ENCODE measurements around the gene WDR45B.

Gene WDR45B

DNA sequence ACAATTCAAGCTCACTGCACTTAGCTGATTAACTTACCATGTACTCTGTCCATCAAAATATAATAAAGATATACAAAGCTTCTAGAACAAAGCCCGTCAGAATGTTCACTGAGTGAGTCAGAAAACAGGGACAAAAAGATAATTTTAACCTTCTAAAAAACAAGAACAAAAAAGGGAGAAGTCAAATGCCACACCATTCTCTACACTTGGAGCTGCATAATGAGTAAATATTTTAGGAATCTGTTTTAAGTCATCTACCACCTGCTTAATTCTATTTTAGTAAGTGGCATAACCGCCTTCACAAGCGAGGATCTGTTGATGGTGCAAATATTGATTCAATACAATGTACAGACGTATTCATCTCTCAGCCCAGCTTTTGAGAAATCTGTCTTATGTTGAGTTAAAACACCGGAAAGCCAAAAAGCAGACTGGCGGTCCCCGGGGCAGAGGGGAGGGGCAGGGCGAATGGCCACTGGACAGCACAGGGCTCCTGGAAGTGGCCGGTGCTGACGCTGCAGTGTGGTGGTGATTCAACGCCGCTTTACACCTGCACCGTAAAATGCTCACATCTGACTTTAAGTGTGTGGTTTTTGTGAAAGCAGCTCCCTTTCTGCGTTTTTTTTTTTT, 30.1 kb upstream of the WDR45B start:
- DNase-seq, result peak in 3 of 56 donors; percentile 22 to 54 (median 24)

DNA sequence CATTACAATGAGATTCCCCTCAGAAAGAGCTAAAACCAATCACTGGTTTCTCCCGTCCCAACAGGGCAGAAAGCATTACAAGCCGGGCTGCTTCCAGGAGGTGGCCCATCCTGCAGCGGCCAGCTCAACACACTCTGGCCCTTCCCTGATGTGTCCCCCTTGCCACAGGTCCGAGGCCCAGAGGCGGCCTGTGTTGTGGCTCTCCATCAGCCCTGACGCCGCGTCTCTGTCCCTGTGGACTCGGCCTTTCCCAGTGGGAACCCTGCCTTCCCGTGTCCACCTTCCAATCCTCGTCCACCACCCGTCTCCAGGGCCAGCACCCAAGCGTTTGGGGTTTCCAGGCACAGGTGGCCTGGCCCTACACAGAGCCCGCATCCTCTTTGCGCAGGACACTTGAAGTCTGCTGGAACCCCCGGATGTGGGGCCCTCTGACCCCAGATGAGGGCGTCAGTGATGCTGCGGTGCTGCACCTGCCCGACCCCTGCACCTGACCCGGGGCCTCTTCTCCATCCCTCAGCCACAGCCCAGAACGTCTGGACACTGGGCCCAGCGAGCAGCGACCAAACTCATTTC, 29.2 kb upstream of the WDR45B start:
- no peak for DNase-seq

DNA sequence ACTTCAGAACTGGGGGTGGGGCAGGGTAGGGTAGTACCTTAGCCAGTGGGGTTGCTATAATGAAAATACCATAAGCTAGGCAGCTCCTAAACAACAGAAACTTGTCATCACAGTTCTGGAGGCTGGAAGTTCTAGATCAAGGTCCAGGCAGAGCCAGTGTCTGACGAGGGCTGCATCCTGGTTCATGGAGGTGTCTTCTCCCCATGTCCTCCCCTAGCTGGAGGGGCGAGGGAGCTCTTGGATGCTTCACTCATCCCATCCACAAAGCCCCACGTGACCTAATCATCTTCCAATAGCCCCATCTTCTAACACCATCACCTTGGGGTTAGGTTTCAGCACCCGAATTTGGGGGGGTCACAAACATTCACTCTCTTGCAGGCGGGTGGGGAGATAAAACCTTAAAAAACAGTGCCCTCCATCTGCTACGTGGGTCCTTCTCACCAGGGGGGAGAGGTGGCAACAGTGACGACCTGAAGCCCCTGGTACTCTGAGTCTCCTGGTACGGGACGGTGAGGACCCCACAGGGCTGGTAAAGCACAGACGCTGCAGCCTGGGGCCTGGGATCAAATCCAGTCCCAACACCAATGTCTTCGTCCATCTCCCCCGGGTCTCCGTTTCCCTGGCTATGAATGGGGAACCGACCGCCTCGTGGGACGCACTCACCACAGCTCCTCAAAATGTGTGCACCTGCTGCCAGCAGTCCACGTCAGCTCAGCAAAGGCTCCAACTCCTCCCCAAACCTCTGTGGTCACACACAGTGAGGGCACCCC, 27.4 kb upstream of the WDR45B start:
- DNase-seq, result peak in 2 of 56 donors; percentile 54 to 66

DNA sequence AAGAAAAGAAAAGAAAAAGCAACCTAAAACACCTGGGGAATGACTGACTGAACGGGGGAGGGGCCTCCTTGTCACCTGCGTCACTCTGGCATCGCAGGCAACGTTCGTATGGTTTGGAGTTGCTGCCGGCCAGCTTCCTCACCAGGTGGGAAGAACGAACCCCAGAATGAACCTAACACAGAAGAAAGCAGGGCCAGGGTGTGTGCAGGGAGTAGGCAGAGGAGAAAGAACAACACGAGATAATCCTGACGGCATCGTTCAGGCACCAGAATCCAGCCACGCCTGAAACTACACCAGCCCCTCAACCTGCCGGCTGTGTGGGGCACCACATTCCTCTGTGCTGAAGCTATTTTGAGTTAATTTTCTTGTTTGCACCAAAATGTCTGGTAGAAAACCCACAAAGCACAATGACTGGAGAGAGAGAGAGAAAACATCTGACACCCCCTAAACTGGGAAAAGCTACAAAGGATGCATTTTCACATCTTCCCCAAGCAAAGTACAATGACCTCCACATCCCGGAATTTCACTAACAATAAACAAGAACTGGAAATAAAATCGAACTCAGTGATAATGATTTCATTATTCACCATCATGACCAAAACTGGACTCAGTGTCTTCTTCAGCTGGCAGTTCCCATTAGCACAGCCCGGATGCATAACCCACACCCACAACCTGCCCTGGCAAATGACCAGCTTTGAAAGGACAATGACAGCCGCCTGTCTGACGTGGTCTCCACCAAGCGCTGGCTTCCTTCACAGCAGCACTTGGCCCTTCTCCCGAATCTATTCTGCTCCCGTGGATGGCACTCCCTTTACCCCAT, 26.6 kb upstream of the WDR45B start:
- peak in 44 of 56 donors; percentile 23 to 82 (median 52) for DNase-seq

DNA sequence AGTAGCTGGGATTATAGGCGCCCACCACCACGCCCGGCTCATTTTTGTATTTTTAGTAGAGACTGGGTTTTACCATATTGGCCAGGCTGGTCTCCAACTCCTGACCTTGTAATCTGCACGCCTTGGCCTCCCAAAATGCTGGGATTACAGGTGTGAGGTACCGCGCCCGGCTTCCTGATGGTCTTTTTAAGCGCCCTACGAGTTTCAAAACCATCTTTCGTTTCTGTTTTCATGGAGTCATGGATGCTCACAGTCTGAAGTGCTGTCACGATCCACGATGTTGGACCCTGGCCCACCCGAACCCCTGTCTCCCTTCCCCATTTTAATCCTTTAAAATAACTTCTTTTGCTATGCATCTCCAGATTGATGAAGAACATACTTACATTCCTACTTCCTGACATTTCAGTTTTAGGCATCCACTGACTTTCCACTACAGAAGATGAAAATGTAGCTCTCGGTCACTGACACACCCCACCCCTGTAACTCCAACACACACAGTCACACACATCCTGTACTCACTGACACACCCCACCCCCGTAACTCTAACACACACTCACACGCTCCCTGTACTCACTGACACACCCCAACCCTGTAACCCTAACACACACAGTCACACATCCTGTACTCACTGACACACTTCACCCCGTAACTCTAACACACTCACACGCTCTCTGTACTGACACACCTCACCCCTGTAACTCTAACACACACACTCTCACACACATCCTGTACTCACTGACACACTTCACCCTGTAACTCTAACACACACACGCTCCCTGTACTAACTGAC, 22.6 kb upstream of the WDR45B start:
- no peak for DNase-seq

DNA sequence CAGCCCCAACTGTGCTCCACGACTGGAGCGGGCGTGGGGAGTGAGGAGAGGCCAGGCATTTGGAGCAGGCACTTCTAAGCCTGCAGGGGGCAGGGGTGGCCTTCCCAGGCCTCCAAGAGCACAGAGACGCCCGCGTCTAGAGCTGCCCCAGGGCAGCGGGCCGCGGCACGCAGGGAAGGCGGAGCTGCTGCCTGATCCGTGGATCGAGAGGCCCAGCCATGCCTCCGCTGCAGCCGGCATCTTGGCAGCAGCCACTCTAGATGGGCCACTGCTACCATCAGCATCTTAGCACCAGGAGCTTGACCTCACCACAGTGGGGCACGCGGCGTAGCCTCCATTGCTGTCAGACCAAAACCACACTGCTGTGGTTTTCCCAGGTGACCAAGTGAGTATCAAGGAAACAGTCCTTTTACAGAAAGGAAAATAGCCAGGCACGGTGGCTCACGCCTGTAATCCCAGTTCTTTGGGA, 20.4 kb upstream of the WDR45B start:
- peak in 49 of 56 donors; percentile 25 to 85 (median 62) for DNase-seq

DNA sequence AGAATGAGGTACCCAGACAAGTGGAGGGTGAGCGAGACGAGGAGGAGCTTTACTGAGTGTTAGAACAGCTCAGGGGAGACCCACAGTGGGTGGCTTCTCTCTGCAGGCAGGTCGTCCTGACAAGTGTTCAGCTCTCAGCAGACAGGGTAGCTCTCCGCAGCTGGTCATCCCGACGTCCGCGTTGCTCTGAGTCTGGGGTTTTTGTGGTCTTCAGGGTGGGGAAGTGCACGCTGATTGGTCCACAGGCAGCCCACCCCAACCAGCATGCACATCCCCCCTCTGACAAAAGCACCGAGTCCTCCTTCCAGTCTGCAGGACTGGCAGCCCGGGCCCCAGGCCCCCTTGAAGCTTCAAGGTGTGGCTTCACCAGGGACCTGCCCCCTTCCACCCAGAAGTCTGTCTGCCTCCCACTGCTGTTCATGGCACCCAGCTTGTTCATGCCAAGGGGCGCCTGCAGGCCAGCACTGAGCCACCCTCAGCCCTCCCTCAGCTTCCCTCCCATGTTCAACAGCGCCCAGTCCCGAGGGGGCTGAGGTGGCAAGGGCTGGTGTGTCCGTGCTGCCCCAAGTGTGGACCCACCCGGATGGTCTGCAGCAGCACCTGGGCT, 19.9 kb upstream of the WDR45B start:
- DNase-seq, result no peak

DNA sequence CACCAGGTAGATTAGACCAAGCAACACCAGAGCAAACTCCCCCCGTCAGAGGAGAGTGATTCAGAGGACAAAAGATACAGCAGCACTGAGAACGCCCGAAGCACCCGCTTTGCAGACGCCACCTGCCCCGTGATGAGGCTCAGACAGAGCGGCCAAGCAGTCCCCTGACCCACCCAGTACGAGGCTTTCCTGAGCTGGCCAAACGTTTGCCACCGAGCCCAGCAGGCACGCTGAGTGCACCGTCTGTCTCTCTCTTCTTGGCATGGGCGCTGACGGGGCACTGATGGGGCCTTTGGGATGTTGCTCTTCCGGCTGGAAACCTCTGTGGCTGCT, 19.4 kb upstream of the WDR45B start:
- DNase-seq, result no peak

DNA sequence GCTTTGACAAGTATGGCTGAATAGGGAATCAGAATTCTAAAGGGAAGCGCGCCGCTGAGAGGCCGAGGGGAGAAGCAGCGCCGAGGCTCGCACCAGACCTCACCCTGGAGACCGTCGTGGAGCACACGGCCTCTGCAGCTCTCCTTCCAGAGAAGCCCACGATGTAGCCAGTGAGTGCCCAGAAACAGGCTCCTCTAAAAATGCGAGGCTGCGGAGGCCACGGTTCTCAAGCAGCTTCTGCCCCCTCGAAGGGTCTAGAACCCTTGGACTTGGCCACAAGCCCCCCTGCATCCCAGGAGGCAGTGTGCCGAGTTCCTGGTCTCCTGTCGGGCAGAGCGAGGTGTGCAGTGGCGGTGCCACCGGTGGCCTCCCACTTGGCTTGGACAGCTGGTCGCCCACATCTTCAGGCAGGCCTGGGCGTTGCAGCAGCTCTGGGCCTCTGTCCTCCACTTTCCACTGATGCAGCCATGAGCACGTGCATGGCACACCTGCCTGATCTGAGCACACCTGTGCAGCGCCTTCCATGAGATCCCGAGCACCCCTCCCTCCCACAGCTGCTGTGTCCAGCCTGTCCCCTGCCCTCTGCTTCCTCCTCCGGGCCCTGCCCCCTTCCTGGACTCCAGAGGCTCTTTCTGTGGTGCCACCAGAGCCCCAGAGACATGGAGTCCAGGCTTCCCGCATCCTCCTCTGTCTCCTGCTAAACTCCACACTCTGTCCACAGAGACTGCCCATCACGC, 18.9 kb upstream of the WDR45B start:
- no peak for DNase-seq

DNA sequence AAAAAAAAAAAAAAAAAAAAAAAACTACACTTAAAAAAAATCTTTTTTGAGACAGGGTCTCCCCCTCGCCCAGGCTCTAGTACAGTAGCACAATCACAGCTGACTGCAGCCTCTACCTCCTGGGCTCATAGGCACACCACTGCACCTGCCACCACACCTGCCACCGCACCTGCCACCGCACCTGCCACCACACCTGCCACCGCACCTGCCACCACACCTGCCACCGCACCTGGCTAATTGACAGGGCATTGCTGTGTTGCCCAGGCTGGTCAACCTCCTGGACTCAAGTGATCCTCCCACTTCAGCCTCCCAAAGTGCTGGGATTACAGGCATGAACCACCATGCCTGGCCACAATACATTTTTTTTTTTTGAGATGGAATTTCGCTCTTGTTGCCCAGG, 17.6 kb upstream of the WDR45B start:
- DNase-seq, result no peak

DNA sequence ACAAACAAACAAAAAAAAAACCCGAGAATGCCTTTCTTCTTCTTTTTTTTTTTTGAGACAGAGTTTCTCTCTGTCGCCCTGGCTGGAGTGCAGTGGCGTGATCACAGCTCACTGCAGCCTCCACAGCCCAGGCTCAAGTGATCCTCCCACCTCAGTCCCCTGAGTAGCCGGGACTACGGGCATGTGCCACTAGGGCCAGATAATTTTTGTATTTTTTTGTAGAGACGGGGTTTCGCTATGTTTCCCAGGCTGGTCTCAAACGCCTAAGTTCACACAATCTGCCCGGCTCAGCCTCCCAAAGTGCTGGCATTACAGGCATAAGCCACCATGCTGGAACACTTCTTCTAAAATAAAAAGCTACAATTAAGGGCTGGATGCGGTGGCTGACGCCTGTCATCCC, 17.0 kb upstream of the WDR45B start:
- no peak for DNase-seq

DNA sequence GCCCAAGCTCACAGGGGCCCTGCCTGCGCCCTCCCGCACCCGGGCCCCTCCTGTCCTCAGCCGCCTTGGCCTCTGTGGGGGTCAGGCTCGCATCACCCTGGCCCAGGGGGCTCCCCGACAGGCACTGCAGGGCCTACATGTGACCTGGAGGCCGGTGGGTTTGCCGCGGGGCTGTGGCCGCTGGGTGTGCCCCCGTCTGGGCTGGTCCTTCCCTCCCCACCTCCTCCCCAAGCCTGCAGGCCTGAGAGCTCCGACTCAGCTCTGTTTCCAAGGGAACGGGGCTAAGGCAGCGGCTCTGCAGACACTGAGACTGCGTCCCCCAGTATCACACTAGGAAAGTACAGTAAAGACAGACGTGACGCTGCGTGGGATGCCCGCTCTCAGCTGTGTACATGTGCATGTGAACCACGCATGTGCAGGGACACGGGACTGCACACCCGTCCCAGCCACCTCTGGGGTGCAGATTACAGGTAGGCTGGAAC, 16.5 kb upstream of the WDR45B start:
- peak in 34 of 56 donors; percentile 22 to 88 (median 59) for DNase-seq

DNA sequence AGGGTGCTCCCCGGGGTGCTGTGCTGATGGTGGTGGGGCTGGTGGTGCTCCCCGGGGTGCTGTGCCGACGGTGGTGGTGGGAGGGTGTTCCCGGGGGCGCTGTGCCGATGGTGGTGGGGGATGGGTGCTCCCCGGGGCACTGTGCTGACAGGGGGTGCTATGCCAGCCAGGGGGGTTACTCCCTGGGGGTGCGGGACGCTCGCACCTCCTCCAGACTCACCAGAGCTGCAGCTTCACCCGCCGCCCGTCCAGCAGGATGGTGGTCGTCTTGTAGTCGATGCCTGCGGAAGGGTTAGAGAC, 16.0 kb upstream of the WDR45B start:
- no peak for DNase-seq

DNA sequence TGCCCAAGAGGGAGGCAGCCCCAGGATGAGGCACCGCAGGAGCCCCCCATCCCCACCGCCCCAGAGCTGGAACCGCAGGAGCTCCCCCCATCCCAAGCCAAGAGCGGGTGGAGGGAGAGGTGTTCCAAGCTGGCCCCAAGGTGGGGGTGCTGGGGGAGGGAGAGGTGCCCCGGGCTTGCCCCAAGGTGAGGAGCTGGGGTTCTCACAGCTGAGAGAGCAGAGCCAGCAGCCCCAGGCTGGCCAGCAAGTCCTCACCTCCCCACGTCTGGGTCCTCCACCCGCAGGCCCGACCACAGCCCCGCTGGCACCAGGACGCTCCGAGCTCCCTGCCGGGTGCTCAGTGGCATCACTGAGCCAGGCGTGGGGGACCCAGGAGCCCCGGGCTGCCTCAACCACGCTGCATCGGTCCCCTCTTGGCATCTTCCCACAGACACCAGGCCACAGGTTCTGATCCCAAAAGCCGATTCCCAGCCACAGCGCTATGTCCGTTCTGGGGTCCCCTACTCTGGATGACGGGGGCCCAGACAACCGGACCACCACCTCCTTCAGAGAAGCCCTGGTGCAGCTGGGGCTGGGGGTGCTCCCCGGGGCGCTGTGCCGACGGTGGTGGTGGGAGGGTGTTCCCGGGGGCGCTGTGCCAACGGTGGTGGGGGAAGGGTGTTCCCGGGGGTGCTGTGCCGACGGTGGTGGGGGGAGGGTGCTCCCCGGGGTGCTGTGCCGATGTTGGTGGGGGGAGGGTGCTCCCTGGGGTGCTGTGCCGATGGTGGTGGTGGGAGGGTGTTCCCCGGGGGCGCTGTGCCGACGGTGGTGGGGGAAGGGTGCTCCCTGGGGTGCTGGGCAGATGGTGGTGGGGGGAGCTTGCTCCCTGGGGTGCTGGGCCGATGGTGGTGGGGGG, 15.4 kb upstream of the WDR45B start:
- peak in 1 of 56 donors; percentile 41 for DNase-seq

DNA sequence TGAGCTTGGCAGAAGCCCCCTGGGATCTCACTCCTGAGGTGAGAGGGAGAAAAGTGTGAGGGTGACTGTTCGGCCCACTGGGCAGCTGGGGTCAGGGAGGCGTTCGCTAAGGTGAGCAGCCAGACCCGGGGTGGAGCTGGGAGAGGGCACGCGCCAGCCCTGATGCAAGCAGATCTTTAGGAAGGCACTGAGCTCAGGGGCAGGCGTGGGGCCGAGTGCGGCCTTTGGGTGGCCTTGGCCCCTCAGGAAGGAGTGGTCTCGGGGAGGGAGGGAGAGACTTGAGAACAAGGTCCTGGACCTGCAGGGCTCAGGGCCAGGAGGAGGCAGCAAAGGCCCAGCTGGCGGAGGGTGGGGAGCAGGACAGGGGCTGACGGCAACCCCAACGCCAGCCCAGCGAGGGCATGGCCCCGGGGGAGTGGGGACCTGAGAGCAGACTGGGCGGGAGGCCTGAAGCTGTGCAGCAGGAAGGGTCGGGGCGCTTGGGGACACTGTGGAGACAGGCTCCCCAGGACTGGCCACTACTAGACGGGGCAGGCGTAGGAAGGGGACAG, 14.5 kb upstream of the WDR45B start:
- DNase-seq, result no peak

DNA sequence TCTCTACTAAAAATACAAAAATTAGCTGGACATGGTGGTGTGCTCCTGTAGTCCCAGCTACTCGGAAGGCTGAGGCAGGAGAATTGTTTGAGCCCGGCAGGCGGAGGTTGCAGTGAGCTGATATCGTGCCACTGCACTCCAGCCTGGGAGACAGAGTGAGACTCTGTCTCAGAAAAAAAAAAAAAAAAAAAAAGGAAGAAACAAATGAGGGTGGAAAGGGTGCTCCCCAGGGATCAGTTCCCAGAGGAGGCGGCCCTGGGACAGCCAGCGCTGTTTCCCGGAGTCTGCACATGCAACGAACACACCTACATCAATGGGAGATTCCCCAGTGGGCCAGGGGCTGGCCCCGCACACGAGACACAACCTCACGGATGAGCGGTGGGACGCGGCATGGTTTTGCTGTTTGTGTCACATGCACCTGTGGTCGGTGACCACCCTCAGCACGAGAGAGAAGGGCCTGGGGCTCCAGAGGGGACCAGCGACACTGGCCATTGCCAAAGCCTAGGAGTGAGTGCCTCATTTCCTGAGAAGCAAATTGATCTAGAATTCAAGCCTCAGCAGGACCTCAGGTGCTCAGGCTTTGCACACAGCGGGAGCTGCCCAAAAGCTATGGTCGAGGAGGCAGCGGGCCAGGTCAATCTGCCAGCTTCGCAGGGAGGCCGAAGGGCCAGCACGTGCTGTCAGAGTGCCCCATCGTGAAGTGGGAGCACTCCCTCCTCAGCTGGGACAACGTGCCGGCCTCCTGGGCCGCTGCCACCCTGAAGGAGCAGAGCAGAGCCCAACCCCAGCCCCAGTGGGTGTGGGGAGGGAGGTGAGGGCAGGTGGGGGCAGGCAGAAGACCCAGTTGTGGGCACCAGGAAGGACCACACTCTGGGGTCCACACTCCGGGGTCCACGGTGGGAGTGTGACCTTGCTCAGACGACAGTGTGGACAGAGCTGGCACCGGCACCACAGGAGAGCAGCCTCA, 13.8 kb upstream of the WDR45B start:
- no peak for DNase-seq

DNA sequence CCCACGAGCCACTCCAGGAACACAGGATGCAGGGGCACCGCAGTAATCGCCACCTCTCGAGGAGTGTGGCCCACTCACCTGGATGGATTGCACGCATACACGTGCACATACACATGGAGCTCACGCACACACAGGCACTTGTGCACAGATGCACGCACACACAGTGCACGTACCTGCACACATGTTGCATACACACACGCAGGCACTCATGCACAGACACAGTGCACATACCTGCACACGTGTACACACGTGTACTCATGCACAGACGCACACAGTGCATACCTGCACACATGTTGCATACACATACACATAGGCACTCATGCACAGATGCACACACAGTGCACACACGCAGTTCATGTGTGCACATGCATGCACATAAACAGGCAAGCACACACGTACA, 11.6 kb upstream of the WDR45B start:
- DNase-seq, result no peak

Measured in nucleus accumbens (tissue), 56 donors.